ENCODE data around the gene CMPK1. TPM values are rescaled to one million over a fixed set of nuclear protein-coding genes. Genes with fewer than 3 reads are reported as not detected.

Gene CMPK1
- total RNA-seq, 1 experiment from 2014 or later = 77.4 TPM

DNA sequence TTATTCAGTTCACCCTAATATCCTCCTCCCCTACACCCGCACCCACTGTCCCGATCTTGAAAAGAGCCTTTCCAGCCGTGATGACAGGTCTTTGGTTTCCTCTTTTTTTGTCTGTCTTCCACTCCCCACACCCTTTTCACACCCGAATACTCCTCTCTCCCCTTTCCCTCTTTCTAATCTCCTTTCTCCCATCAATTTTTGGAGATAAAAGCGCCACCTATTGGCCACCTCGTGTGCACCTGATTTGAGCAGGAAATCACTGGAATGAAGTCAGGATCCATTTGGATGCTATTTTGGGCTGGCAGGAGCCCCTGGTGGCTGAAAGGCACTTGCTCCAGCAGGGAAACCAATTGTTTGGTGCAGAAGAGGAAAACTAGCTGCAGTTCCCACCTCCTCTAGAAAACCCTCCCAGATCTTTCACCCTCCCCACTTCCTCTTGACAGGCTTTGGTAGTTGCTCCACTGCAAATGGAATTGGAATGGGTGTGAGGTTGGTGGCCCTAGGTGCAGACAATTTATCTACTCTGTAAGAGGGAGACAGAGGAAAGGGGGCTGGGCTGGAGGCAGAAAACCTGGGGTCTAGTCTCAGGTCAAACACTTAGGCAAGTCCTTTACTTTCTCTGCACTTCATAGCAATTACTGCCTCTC is 90.9 kb downstream of the CMPK1 start:
- no peaks in the 10 kb centered on the region for H3K36me3 ChIP-seq (ENCODE audit: control insufficient read depth, insufficient read depth, low read length)
- H3K4me1 ChIP-seq = no peaks in the 10 kb centered on the region
- peak; percentile 61 to 75 for DNase-seq
- Mint-ChIP-seq H3K36me3 (ENCODE audit: insufficient read depth, unreplicated experiment) (peaks cover 6% of the 10 kb centered on the region), H3K9me3 (ENCODE audit: unreplicated experiment) (no peaks in the 10 kb centered on the region), H3K4me1 (ENCODE audit: low read depth, unreplicated experiment) (peaks cover 7% of the 10 kb centered on the region), H3K27me3 (ENCODE audit: insufficient read depth, unreplicated experiment) (no peaks in the 10 kb centered on the region), H3K27ac (ENCODE audit: unreplicated experiment) (no peak overlapping the region), H3K4me3 (ENCODE audit: unreplicated experiment) (no peak overlapping the region)
- no TSS peak for BruUV-seq (replicated peaks)
- intact Hi-C loops (cut with micrococcal nuclease; ENCODE audit: unreplicated experiment) = loop anchor here (1.0 to 5.0 kb wide), 4 partner anchors 36 to 288 kb away; no protein-coding TSS in a partner anchor
- TF ChIP-seq, protein P1, sequence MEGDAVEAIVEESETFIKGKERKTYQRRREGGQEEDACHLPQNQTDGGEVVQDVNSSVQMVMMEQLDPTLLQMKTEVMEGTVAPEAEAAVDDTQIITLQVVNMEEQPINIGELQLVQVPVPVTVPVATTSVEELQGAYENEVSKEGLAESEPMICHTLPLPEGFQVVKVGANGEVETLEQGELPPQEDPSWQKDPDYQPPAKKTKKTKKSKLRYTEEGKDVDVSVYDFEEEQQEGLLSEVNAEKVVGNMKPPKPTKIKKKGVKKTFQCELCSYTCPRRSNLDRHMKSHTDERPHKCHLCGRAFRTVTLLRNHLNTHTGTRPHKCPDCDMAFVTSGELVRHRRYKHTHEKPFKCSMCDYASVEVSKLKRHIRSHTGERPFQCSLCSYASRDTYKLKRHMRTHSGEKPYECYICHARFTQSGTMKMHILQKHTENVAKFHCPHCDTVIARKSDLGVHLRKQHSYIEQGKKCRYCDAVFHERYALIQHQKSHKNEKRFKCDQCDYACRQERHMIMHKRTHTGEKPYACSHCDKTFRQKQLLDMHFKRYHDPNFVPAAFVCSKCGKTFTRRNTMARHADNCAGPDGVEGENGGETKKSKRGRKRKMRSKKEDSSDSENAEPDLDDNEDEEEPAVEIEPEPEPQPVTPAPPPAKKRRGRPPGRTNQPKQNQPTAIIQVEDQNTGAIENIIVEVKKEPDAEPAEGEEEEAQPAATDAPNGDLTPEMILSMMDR (IDR thresholded peaks at IDR 0.05; ENCODE audit: insufficient read depth in 1 of 2, low read depth in 1 of 2, low read length in 1 of 2, severe bottlenecking in 1 of 2, unreplicated experiment in 1 of 2) = peak; percentile 80 to 83
- no peaks in the 10 kb centered on the region for H3K9me3 ChIP-seq
- H3K27me3 ChIP-seq (replicated peaks; ENCODE audit: control insufficient read depth, insufficient read depth, low read length) = no peaks in the 10 kb centered on the region
- no peak overlapping the region for H3K4me3 ChIP-seq (ENCODE audit: low read depth, low read length)
- POLR2A ChIA-PET = interaction anchor here (0.5 kb wide), 1 partner anchor 13 kb away, joined by 6 read pairs; the partner anchor contains the start of gene FOXD2
- CTCF ChIA-PET = interaction anchor here (0.8 to 1.9 kb wide), 8 partner anchors 13 to 246 kb away, joined by 3 to 8 read pairs (median 6); partner anchors contain the start of genes CMPK1 and FOXD2

Other genes starting within 250 kb of the CMPK1 start
- not detected in 2 replicates for gene CYP4A22, start 196.3 kb upstream of the CMPK1 start, total RNA-seq (2022)
- gene PDZK1IP1, start 143.8 kb upstream of the CMPK1 start, total RNA-seq (2022) = 3.8 and 6.1 TPM in 2 replicates
- 12.2 and 15.2 TPM in 2 replicates for gene TAL1, start 101.6 kb upstream of the CMPK1 start, total RNA-seq (2022)
- gene STIL, start 19.6 kb upstream of the CMPK1 start, total RNA-seq (2022) = 25.9 and 26.4 TPM in 2 replicates
- not detected in 2 replicates for gene FOXE3, start 82.5 kb downstream of the CMPK1 start, total RNA-seq (2022)
- gene FOXD2, start 104.3 kb downstream of the CMPK1 start, total RNA-seq (2022) = 4.4 and 4.6 TPM in 2 replicates

Measured in Caco-2 (cell line).